ENCODE results near the gene SIRPB2.

SIRPB2 gene

DNA sequence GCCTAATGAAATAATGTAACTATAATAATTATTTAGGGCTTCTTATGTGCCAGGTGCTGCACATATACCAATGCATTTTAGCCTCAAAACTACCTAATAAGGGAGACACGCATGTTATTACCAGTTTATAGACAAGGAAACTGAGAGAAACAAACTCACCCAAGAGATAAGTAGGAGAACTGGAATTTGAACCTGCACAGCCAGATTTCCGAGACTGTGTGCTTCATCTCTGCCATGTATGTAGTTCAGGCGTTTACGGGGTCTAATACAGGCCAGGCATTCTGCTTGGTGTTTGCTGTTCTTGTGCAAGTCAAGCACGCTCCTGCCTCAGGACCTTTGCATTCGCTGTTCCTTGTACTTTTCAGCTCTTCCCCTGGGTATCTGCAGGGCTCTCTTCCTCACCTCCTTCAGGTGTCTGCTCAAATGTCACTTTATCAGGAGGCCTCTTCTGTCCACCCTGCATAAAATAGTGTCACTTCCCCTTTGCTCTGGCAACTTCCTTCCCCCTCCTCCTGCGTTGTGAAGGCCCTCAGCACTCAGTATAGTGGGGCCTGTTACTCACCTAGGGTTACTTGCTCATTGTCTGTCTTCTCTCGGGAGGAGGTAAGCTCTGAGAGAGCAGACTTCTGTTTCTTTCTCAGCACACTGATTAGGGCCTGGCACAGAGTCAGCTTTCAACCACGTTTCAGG lies 18.5 kb downstream of the SIRPB2 start:
- DNase-seq (ENCODE audit: insufficient read length, low spot score) (no peak), FAIRE-seq (no peak)

DNA sequence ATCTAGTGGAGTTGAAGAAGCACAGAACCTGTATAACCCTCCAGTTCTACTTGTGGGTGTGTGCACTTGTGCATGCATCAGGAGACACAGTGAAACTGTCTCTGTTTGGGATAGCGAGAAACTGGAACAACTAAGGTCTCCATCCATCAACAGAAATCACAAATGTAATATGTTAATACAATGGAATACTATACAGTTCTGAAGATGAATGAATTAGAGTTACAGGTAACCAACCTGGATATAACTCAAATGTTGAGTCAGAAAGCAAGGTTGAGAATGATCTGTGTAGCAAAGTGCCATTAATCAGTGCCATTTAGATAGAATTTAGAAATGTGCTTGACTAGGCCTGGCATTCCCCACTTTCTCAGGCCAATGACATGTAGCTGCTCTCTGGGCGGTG lies 20.0 kb downstream of the SIRPB2 start:
- DNase-seq (ENCODE audit: insufficient read length, low spot score) (no peak), FAIRE-seq (no peak)
- TF ChIP-seq, protein P1, sequence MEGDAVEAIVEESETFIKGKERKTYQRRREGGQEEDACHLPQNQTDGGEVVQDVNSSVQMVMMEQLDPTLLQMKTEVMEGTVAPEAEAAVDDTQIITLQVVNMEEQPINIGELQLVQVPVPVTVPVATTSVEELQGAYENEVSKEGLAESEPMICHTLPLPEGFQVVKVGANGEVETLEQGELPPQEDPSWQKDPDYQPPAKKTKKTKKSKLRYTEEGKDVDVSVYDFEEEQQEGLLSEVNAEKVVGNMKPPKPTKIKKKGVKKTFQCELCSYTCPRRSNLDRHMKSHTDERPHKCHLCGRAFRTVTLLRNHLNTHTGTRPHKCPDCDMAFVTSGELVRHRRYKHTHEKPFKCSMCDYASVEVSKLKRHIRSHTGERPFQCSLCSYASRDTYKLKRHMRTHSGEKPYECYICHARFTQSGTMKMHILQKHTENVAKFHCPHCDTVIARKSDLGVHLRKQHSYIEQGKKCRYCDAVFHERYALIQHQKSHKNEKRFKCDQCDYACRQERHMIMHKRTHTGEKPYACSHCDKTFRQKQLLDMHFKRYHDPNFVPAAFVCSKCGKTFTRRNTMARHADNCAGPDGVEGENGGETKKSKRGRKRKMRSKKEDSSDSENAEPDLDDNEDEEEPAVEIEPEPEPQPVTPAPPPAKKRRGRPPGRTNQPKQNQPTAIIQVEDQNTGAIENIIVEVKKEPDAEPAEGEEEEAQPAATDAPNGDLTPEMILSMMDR (IDR thresholded peaks at IDR 0.05; ENCODE audit: insufficient read depth, missing control alignments): no peak

More for the DNA sequence above, 18.5 kb downstream of the SIRPB2 start:
- TF ChIP-seq, protein P1 (IDR thresholded peaks at IDR 0.05; ENCODE audit: insufficient read depth, missing control alignments): no peak

DNA sequence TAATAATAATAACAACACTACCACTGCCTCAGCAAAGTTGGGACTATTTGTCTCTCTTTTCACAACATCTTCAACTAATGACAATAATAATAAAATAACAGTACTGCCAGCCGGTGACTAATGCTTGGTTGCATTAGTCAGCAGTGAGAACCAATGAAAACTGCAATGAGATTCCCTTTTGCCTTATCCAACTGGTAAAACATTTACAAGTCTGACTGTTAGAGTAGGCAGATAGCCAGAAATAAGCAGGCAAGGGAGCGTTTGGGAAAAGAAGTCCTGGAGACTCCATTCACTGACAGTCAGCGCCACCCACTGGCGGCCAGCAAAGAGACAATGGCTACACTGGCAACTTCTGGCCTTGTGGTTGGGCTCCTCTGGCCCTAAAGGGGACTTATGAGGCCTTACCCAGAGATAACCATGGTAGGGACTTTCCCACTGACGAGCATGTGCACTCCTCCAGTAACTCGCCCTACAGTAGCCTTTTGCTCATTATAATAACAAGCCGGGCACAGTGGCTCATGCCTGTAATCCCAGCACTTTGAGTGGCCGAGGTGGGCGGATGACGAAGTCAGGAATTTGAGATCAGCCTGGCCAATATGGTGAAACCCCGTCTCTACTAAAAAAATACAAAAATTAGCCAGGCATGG lies 21.2 kb downstream of the SIRPB2 start:
- TF ChIP-seq, protein P1 (IDR thresholded peaks at IDR 0.05; ENCODE audit: insufficient read depth, missing control alignments): peak; percentile 74
- no peak for DNase-seq (ENCODE audit: insufficient read length, low spot score)
- FAIRE-seq: no peak

DNA sequence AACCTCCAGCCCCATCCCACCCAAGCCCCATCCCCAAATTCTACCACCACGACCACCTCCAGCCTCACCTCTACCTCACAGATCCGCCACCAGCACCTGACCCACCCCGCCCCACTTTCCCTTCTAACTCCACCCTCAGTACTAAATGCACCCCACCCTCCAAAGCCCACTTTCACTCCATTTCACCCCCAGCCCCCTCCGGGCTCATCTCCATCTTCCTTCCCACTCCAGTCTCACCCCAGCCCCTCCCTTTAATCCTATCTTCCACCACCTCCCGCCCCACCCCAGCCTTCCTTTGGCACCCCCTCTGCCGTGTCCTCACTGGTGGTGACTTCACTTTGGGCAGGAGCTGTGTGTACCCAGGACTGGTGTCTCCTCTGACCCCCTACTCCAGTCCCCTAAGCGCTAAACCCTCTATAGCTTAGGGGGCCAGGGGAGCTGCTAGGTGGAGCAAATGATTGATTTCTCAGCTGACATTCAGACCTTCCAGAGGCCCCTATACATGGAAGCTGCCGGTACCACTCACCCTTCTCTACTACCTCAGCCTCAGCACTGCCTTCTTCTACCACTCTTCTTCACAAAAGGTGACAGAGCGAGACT lies 21.8 kb downstream of the SIRPB2 start:
- TF ChIP-seq, protein P1 (IDR thresholded peaks at IDR 0.05; ENCODE audit: insufficient read depth, missing control alignments): no peak
- no peak for FAIRE-seq

DNA sequence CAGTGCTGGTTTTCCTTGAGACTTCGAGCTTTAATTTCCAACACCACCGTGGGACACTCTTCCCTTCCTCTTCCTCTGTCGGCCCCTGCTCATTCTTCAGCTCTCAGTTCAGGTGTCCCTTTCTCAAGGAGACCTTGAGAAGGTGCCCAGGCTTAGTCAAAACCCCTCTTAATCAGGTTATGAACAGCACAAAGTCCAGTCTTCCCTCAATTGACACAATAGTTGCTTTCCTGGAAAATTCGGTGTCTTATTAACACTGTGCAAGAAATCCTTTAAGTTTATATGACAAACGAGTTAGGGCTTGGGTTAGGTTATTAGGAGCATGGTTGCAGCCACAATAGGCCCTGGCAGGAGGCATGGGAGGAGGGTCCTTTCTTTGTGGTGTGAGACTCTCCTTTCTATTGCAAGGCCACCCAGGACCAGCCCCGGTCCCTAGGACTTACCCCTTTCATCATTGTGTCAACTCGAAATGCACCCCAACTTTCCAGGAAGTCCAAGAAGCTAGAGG lies 23.0 kb downstream of the SIRPB2 start:
- DNase-seq (ENCODE audit: insufficient read length, low spot score): no peak
- FAIRE-seq: no peak
- TF ChIP-seq, protein P1 (IDR thresholded peaks at IDR 0.05; ENCODE audit: insufficient read depth, missing control alignments): no peak

More for the DNA sequence above, 21.8 kb downstream of the SIRPB2 start:
- DNase-seq (ENCODE audit: insufficient read length, low spot score): no peak

- FAIRE-seq: no peak
- DNase-seq (ENCODE audit: insufficient read length, low spot score): no peak
- TF ChIP-seq, protein P1 (IDR thresholded peaks at IDR 0.05; ENCODE audit: insufficient read depth, missing control alignments): no peak
Measured at GRCh38 chr20:1467355-1468116, 23.7 kb downstream of the SIRPB2 start.

All from D721Med (cell line).